H1 (cell line): ENCODE data around the gene OPHN1. TPM values are rescaled to one million over a fixed set of nuclear protein-coding genes. Genes with fewer than 3 reads are reported as not detected.

Experiments used
- CTCF ChIA-PET: fragments of 300-600 bp; sonication (Branson Sonifier 250); formaldehyde crosslinking; loops from one replicate; lab custom pipeline; 2021; ENCODE audit not compliant: partially characterized antibody; lab: Charles Lee
- POLR2A ChIA-PET: fragments of 300-600 bp; sonication (Branson Sonifier 250); formaldehyde crosslinking; loops from one replicate; lab custom pipeline; 2021; ENCODE audit warnings: inconsistent platforms; ENCODE audit not compliant: partially characterized antibody; lab: Charles Lee
- DNase-seq, 2 experiments: peaks; one replicate each; pipeline versions ENCODE4 v3.0.0 to v3.0.0-alpha.2; 2010 to 2022; ENCODE audit warnings: low spot score in 2 of 2, low read depth in 1 of 2, mixed read lengths in 1 of 2
- FAIRE-seq: peaks from 2 replicates; lab custom pipeline; 2011; peaks lifted over from hg19 to GRCh38; lab: Jason Lieb, UNC
- H2AFZ ChIP-seq: 2 replicates; pipeline ENCODE4 v1.8.1; 2012; ENCODE audit warnings: low read length, inconsistent platforms
- H2AK5ac ChIP-seq: 2 replicates; pipeline ENCODE4 v1.6.1; 2013; ENCODE audit warnings: low read depth, low read length
- H2BK120ac ChIP-seq: replicated peaks from 2 replicates; pipeline ENCODE3; 2013; ENCODE audit warnings: low read depth, low read length, inconsistent platforms
- H2BK12ac ChIP-seq: 2 replicates; pipeline ENCODE4 v1.6.1; 2013; ENCODE audit warnings: low read depth, low read length
- H2BK15ac ChIP-seq: 2 replicates; pipeline ENCODE4 v1.6.1; 2013; ENCODE audit warnings: low read length
- H2BK20ac ChIP-seq: 2 replicates; pipeline ENCODE4 v1.6.1; 2013; ENCODE audit warnings: low read length
- H2BK5ac ChIP-seq: 2 replicates; pipeline ENCODE4 v1.6.1; 2013; ENCODE audit warnings: low read depth, low read length
- H3K14ac ChIP-seq: 2 replicates; pipeline ENCODE4 v1.6.1; 2013; ENCODE audit warnings: inconsistent platforms; ENCODE audit not compliant: insufficient read length
- H3K18ac ChIP-seq: 2 replicates; pipeline ENCODE4 v1.6.1; 2013; ENCODE audit warnings: low read length; ENCODE audit errors: extremely low read depth
- H3K23ac ChIP-seq: 2 replicates; pipeline ENCODE4 v1.6.1; 2013; ENCODE audit warnings: inconsistent platforms; ENCODE audit not compliant: insufficient read length
- H3K23me2 ChIP-seq: 2 replicates; pipeline ENCODE4 v1.6.1; 2013; ENCODE audit warnings: low read depth, low read length
- H3K27ac ChIP-seq: 2 replicates; pipeline ENCODE4 v1.6.1; 2011; ENCODE audit warnings: low read depth, low read length, inconsistent platforms
- H3K27me3 ChIP-seq, 4 experiments: replicated peaks in 1 of 4; 1 replicate in 1 of 4; 2 replicates in 3 of 4; pipeline versions ENCODE4 v1.6.1 to v1.8.1; 2011 to 2013; ENCODE audit warnings: low read length in 3 of 4, mild to moderate bottlenecking in 3 of 4, inconsistent platforms in 2 of 4, mixed read lengths in 2 of 4, moderate library complexity in 1 of 4; ENCODE audit not compliant: control insufficient read depth in 3 of 4, insufficient read depth in 3 of 4; ENCODE audit errors: extremely low read depth in 1 of 4
- H3K36me3 ChIP-seq, 4 experiments: 2 replicates each; pipeline versions ENCODE4 v1.6.1 to v1.8.1; 2011 to 2013; ENCODE audit warnings: mild to moderate bottlenecking in 4 of 4, low read length in 3 of 4, moderate library complexity in 2 of 4, control low read depth in 1 of 4, inconsistent platforms in 1 of 4; ENCODE audit not compliant: insufficient read depth in 4 of 4, control insufficient read depth in 2 of 4
- H3K4ac ChIP-seq: replicated peaks from 2 replicates; pipeline ENCODE3; 2013; ENCODE audit warnings: low read length, low read depth, mixed read lengths, inconsistent platforms; ENCODE audit not compliant: insufficient read length
- H3K4me1 ChIP-seq, 4 experiments: replicated peaks in 1 of 4; 1 replicate in 1 of 4; 2 replicates in 3 of 4; pipeline versions ENCODE4 v1.6.1 to v1.8.1; 2011 to 2013; ENCODE audit warnings: low read length in 3 of 4, inconsistent platforms in 2 of 4, mixed read lengths in 1 of 4; ENCODE audit not compliant: insufficient read depth in 4 of 4, control insufficient read depth in 3 of 4
- H3K4me2 ChIP-seq, 2 experiments: 2 replicates each; pipeline versions ENCODE4 v1.6.1 to v1.8.1; 2011 to 2013; ENCODE audit warnings: low read depth in 2 of 2, low read length in 2 of 2, control low read depth in 1 of 2, inconsistent platforms in 1 of 2, mild to moderate bottlenecking in 1 of 2; ENCODE audit not compliant: insufficient read depth in 1 of 2
- H3K4me3 ChIP-seq, 4 experiments: fragments of 200-600, 300-600 bp in 1 of 4; sonication (generic), shearing (Covaris generic), sonication (Bioruptor Twin) in 1 of 4; 2 replicates each; pipeline versions ENCODE4 v1.5.1 to v1.8.1; 2011 to 2016; ENCODE audit warnings: low read length in 4 of 4, low read depth in 3 of 4, control low read depth in 2 of 4, inconsistent platforms in 2 of 4, mild to moderate bottlenecking in 2 of 4, mixed read lengths in 1 of 4, moderate library complexity in 1 of 4; ENCODE audit not compliant: insufficient read depth in 2 of 4; ENCODE audit errors: extremely low read depth in 1 of 4
- H3K56ac ChIP-seq: replicated peaks from 2 replicates; pipeline ENCODE3; 2013; ENCODE audit warnings: low read depth, mild to moderate bottlenecking, mixed read lengths, low read length, inconsistent platforms; ENCODE audit not compliant: insufficient read length
- H3K79me1 ChIP-seq: 2 replicates; pipeline ENCODE4 v1.6.1; 2013; ENCODE audit warnings: low read depth, low read length, control low read depth
- H3K79me2 ChIP-seq, 2 experiments: 2 replicates each; pipeline versions ENCODE4 v1.6.1 to v1.8.1; 2012 to 2013; ENCODE audit warnings: low read length in 2 of 2, mild to moderate bottlenecking in 2 of 2, inconsistent platforms in 1 of 2; ENCODE audit not compliant: insufficient read depth in 2 of 2, control insufficient read depth in 1 of 2
- H3K9ac ChIP-seq, 4 experiments: replicated peaks in 1 of 4; 1 replicate in 1 of 4; 2 replicates in 3 of 4; pipeline versions ENCODE4 v1.6.1 to v1.8.1; 2011 to 2013; ENCODE audit warnings: low read depth in 3 of 4, low read length in 3 of 4, control low read depth in 2 of 4, mild to moderate bottlenecking in 2 of 4, moderate library complexity in 2 of 4, inconsistent platforms in 1 of 4; ENCODE audit errors: extremely low read depth in 1 of 4
- H3K9me3 ChIP-seq, 2 experiments: 2 replicates each; pipeline versions ENCODE4 v1.6.1 to v1.8.1; 2012 to 2013; ENCODE audit warnings: mild to moderate bottlenecking in 2 of 2, moderate library complexity in 2 of 2, control low read depth in 1 of 2, inconsistent platforms in 1 of 2, low read depth in 1 of 2, low read length in 1 of 2, mixed read lengths in 1 of 2; ENCODE audit not compliant: insufficient read depth in 2 of 2
- H4K20me1 ChIP-seq, 2 experiments: replicated peaks in 1 of 2; 2 replicates each; pipeline versions ENCODE3 to v1.8.1; 2011 to 2013; ENCODE audit warnings: inconsistent platforms in 2 of 2, low read length in 2 of 2, mild to moderate bottlenecking in 1 of 2; ENCODE audit not compliant: insufficient read depth in 2 of 2, control insufficient read depth in 1 of 2
- H4K5ac ChIP-seq: 2 replicates; pipeline ENCODE4 v1.6.1; 2013; ENCODE audit warnings: low read length, low read depth, mixed read lengths, inconsistent platforms; ENCODE audit not compliant: insufficient read length
- H4K8ac ChIP-seq: 2 replicates; pipeline ENCODE4 v1.8.0; 2013; ENCODE audit warnings: mild to moderate bottlenecking, moderate library complexity, low read length, inconsistent platforms; ENCODE audit not compliant: insufficient read depth; ENCODE audit errors: extremely low read depth
- H4K91ac ChIP-seq: replicated peaks from 2 replicates; pipeline ENCODE3; 2013; ENCODE audit warnings: low read length, mixed read lengths, inconsistent platforms; ENCODE audit not compliant: insufficient read length
- CHD2 ChIP-seq: IDR thresholded peaks from 2 replicates; pipeline ENCODE4 v1.6.1; 2012; ENCODE audit warnings: low read length, improper control_type of control experiment
- EZH2 ChIP-seq: fragments of 200-600 bp; sonication (generic); IDR thresholded peaks from 2 replicates; pipeline ENCODE4 v1.7.1; 2012; ENCODE audit warnings: low read depth, mild to moderate bottlenecking, moderate library complexity, low read length, inconsistent platforms; ENCODE audit not compliant: severe bottlenecking
- HDAC6 ChIP-seq: IDR thresholded peaks from one replicate; pipeline ENCODE4 v1.7.1; 2012; ENCODE audit warnings: low read depth, mild to moderate bottlenecking, inconsistent platforms, low read length, moderate library complexity
- NANOG ChIP-seq: IDR thresholded peaks from 2 replicates; pipeline ENCODE4 v1.6.1; 2011; ENCODE audit warnings: low read length, low read depth, mild to moderate bottlenecking, inconsistent platforms; ENCODE audit not compliant: insufficient read depth, poor library complexity, severe bottlenecking
- RAD21 ChIP-seq, 2 experiments: IDR thresholded peaks in 1 of 2; conservative IDR thresholded peaks in 1 of 2; 2 replicates each; pipeline ENCODE4 v1.6.1; 2011; ENCODE audit warnings: low read depth in 2 of 2, low read length in 2 of 2, improper control_type of control experiment in 1 of 2, inconsistent platforms in 1 of 2, mild to moderate bottlenecking in 1 of 2, moderate library complexity in 1 of 2
- RBBP5 ChIP-seq: IDR thresholded peaks from 2 replicates; pipeline ENCODE4 v1.7.1; 2012; ENCODE audit warnings: low read depth, mild to moderate bottlenecking, inconsistent platforms, low read length, moderate library complexity, borderline replicate concordance
- SIN3A ChIP-seq, 2 experiments: IDR thresholded peaks in 1 of 2; conservative IDR thresholded peaks in 1 of 2; 2 replicates each; pipeline ENCODE4 v1.6.1; 2011 to 2012; ENCODE audit warnings: low read length in 2 of 2, improper control_type of control experiment in 1 of 2, low read depth in 1 of 2, mild to moderate bottlenecking in 1 of 2
- ZNF274 ChIP-seq: IDR thresholded peaks from 2 replicates; pipeline ENCODE4 v1.7.0; 2012; ENCODE audit warnings: low read length, borderline replicate concordance; ENCODE audit errors: extremely low read depth
- WGBS, 2 experiments: shearing (Covaris generic) in 1 of 2; methylation state at CpG; one replicate each; pipeline versions ENCODE4 v1.1.6 to v1.1.7; 2013 to 2015; ENCODE audit warnings: low lambda C conversion rate in 2 of 2, mixed read lengths in 2 of 2, inconsistent platforms in 1 of 2, low coverage in 1 of 2, missing lambda C conversion rate in 1 of 2; ENCODE audit not compliant: insufficient replicate concordance in 2 of 2, insufficient coverage in 1 of 2, insufficient read length in 1 of 2; ENCODE audit errors: extremely low coverage in 1 of 2, missing lambda C conversion rate in 1 of 2; 5-methylcytosine and 5-hydroxymethylcytosine counted together
- polyA plus RNA-seq, 7 experiments: library from polyadenylated mRNA; depleted of rRNA in 3 of 7; stranded (reverse) in 5 of 7; unstranded in 2 of 7; fragments of >200 nt in 5 of 7; fragments of 200-250 nt in 2 of 7; gene quantifications; 1 replicate in 5 of 7; 2 replicates in 1 of 7; 4 replicates in 1 of 7; pipeline versions ENCODE4 v1.2.1 to v1.2.3, GENCODE V29; 2011 to 2013; ENCODE audit warnings: missing spikeins in 2 of 7, mixed read lengths in 2 of 7
- total RNA-seq: library from RNA; stranded (reverse); fragmentation: NEBNext Ultra II Directional; extraction: Animal tissue kit (Norgen Biotek cat#: 25700); gene quantifications from 2 replicates; pipeline ENCODE4 v1.2.1, GENCODE V29; 2021

The OPHN1 gene
- total and polyA plus RNA-seq, 2 of the 8 experiments (the other 6 are each of a cell fraction or from before 2014, with no cell fraction given) = 1.2 to 3.5 TPM

DNA sequence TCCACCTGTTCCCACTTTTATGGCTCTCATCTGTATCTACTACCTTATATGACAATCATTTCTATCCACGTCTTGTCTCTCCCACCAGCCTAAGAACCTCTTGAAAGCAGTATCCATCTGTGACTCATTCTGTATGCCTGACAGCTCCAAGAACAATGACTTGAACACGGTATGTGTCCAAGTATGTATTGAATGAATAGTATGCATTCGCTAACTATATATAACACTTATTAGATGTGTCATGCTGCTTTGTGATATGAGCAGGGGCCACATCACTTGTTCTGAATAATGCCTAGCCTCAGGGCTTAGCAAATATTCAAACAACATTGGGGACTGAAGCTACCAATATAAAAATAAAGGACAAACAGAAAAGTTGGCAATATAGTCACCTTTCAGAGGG lies 4.9 kb downstream of the OPHN1 start:
- TF ChIP-seq SIN3A (conservative IDR thresholded peaks at IDR 0.05 in 1 of 2, IDR thresholded peaks at IDR 0.05 in 1 of 2; ENCODE audit: low read depth in 1 of 2, low read length in 2 of 2) = no peak
- no peak for TF ChIP-seq HDAC6
- no peak for TF ChIP-seq NANOG
- no peak for TF ChIP-seq RBBP5
- TF ChIP-seq CHD2 = no peak
- no peak for TF ChIP-seq ZNF274
- no peak for TF ChIP-seq RAD21 (IDR thresholded peaks at IDR 0.05 in 1 of 2, conservative IDR thresholded peaks at IDR 0.05 in 1 of 2; ENCODE audit: low read depth in 2 of 2, low read length in 2 of 2)
- no peak for TF ChIP-seq EZH2
- CTCF ChIA-PET = no interaction called here
- H3K4me2 ChIP-seq = no peak overlapping the region

More for the DNA sequence above, 4.9 kb downstream of the OPHN1 start:
- H3K27ac ChIP-seq = no peak overlapping the region
- H3K36me3 ChIP-seq = no peaks in the 10 kb centered on the region
- H2BK20ac ChIP-seq = no peak overlapping the region
- H3K4me1 ChIP-seq = no peaks in the 10 kb centered on the region; a peak in 2 of 7 replicates
- H4K5ac ChIP-seq = no peak overlapping the region
- H2BK12ac ChIP-seq = no peak overlapping the region
- no peaks in the 10 kb centered on the region for H3K79me1 ChIP-seq
- H2AK5ac ChIP-seq = no peak overlapping the region
- no peak overlapping the region for H2BK120ac ChIP-seq
- H2BK15ac ChIP-seq = no peak overlapping the region
- DNase-seq (no peak), FAIRE-seq (no peak)
- H3K9me3 ChIP-seq = no peaks in the 10 kb centered on the region
- no peak overlapping the region for H2BK5ac ChIP-seq
- H3K23ac ChIP-seq = no peak overlapping the region
- H3K56ac ChIP-seq = no peak overlapping the region
- no peaks in the 10 kb centered on the region for H4K20me1 ChIP-seq
- WGBS, 2 experiments = 80% methylated on average over 3 of the region's 3 CpGs; no CpG with 5 or more reads in 1 of the 2 experiments
- no peak overlapping the region for H3K14ac ChIP-seq
- H3K9ac ChIP-seq = no peak overlapping the region
- no peak overlapping the region for H3K18ac ChIP-seq
- H2AFZ ChIP-seq = no peak overlapping the region
- peaks cover 6% of the 10 kb centered on the region; the same call in 1 of the 2 replicates for H3K23me2 ChIP-seq
- H4K91ac ChIP-seq = no peak overlapping the region
- no peak overlapping the region for H3K4ac ChIP-seq
- no peak overlapping the region for H4K8ac ChIP-seq
- POLR2A ChIA-PET = no interaction called here
- H3K27me3 ChIP-seq = no peaks in the 10 kb centered on the region
- H3K79me2 ChIP-seq = no peaks in the 10 kb centered on the region
- no peak overlapping the region for H3K4me3 ChIP-seq
